ENCODE data around the gene HSD17B8.

HSD17B8 gene

GRCh38 chr6:33208091-33208967, 3.9 kb downstream of the HSD17B8 start, which contains the start of gene RING1:
RING1 (plus strand) TSS chr6:33208500; CDS start chr6:33208823, 323 bp downstream.
- no peaks in the 10 kb centered on the region for H3K9me3 ChIP-seq (ENCODE audit: control extremely low read depth in 1 of 5, control insufficient read depth in 4 of 5, insufficient read depth in 2 of 5, low read depth in 1 of 5, low read length in 4 of 5)
- H3K36me3 ChIP-seq (ENCODE audit: control insufficient read depth in 4 of 4, insufficient read depth in 4 of 4, low read length in 3 of 4): peaks cover 3 to 34% (median 18%) of the 10 kb centered on the region in 4 experiments
- WGBS (ENCODE audit: insufficient coverage): under 1% methylated on average over 47 of the region's 86 CpGs
- H3K27ac ChIP-seq (ENCODE audit: insufficient read depth in 1 of 2, low read depth in 1 of 2, low read length in 2 of 2, poor library complexity in 1 of 2, severe bottlenecking in 2 of 2): peak within 1 kb of the TSS; percentile 85 to 97
- peaks cover 0 to 2% (median 0%) of the 10 kb centered on the region in 5 experiments for H3K27me3 ChIP-seq (replicated peaks in 2 of 5; ENCODE audit: control insufficient read depth in 4 of 5, insufficient read depth in 5 of 5, low read length in 4 of 5)
- peak; percentile 78 to 87 (median 79) for DNase-seq
- H3K4me3 ChIP-seq (ENCODE audit: control insufficient read depth in 1 of 7, extremely low read depth in 1 of 7, insufficient read depth in 4 of 7, low read depth in 2 of 7, low read length in 6 of 7): peak within 1 kb of the TSS; percentile 66 to 97 (median 83)
- ChIA-PET POLR2A (interaction anchor here (0.5 to 1.1 kb wide), 4 partner anchors 40 to 457 kb away, joined by 3 to 4 read pairs (median 3); no protein-coding TSS in a partner anchor), CTCF (interaction anchor here (1.2 to 3.3 kb wide), 7 partner anchors 9 to 40 kb away, joined by 3 to 14 read pairs (median 4); no protein-coding TSS in a partner anchor)
- peaks cover 8 to 44% (median 38%) of the 10 kb centered on the region in 4 experiments for H3K4me1 ChIP-seq (ENCODE audit: control extremely low read depth in 1 of 4, control insufficient read depth in 4 of 4, insufficient read depth in 4 of 4, low read length in 3 of 4)

GRCh38 chr6:33209856-33210255, 5.4 kb downstream of the HSD17B8 start:
- H3K4me1 ChIP-seq (ENCODE audit: control extremely low read depth in 1 of 4, control insufficient read depth in 4 of 4, insufficient read depth in 4 of 4, low read length in 3 of 4): peaks cover 8 to 40% (median 36%) of the 10 kb centered on the region in 4 experiments
- POLR2A ChIA-PET: interaction anchor here (0.6 kb wide), 1 partner anchor 71 kb away, joined by 4 read pairs; no protein-coding TSS in a partner anchor
- CTCF ChIA-PET: interaction anchor here (0.7 to 3.3 kb wide), 7 partner anchors 10 to 518 kb away, joined by 3 to 14 read pairs (median 3); no protein-coding TSS in a partner anchor

GRCh38 chr6:33211136-33211535, 6.7 kb downstream of the HSD17B8 start:
- H3K27me3 ChIP-seq (replicated peaks in 2 of 5; ENCODE audit: control insufficient read depth in 4 of 5, insufficient read depth in 5 of 5, low read length in 4 of 5): peaks cover 0 to 2% (median 0%) of the 10 kb centered on the region in 5 experiments
- H3K9me3 ChIP-seq (ENCODE audit: control extremely low read depth in 1 of 5, control insufficient read depth in 4 of 5, insufficient read depth in 2 of 5, low read depth in 1 of 5, low read length in 4 of 5): no peaks in the 10 kb centered on the region
- POLR2A ChIA-PET: no interaction called here
- DNase-seq: no peak
- CTCF ChIA-PET: interaction anchor here (1.1 to 2.6 kb wide), 5 partner anchors 8 to 37 kb away, joined by 3 to 9 read pairs (median 4); no protein-coding TSS in a partner anchor
- peaks cover 2 to 26% (median 13%) of the 10 kb centered on the region in 4 experiments for H3K36me3 ChIP-seq (ENCODE audit: control insufficient read depth in 4 of 4, insufficient read depth in 4 of 4, low read length in 3 of 4)
- WGBS (ENCODE audit: insufficient coverage): 98% methylated on average over 7 of the region's 17 CpGs
- no peak overlapping the region for H3K4me3 ChIP-seq (ENCODE audit: control insufficient read depth in 1 of 7, extremely low read depth in 1 of 7, insufficient read depth in 4 of 7, low read depth in 2 of 7, low read length in 6 of 7)
- no peak overlapping the region for H3K27ac ChIP-seq (ENCODE audit: insufficient read depth in 1 of 2, low read depth in 1 of 2, low read length in 2 of 2, poor library complexity in 1 of 2, severe bottlenecking in 2 of 2)
- H3K4me1 ChIP-seq (ENCODE audit: control extremely low read depth in 1 of 4, control insufficient read depth in 4 of 4, insufficient read depth in 4 of 4, low read length in 3 of 4): peaks cover 8 to 33% (median 29%) of the 10 kb centered on the region in 4 experiments

More at GRCh38 chr6:33209856-33210255, 5.4 kb downstream of the HSD17B8 start:
- Histone ChIP-seq H3K9me3 (ENCODE audit: control extremely low read depth in 1 of 5, control insufficient read depth in 4 of 5, insufficient read depth in 2 of 5, low read depth in 1 of 5, low read length in 4 of 5) (no peaks in the 10 kb centered on the region), H3K4me3 (ENCODE audit: control insufficient read depth in 1 of 7, extremely low read depth in 1 of 7, insufficient read depth in 4 of 7, low read depth in 2 of 7, low read length in 6 of 7) (no peak overlapping the region), H3K27me3 (replicated peaks in 2 of 5; ENCODE audit: control insufficient read depth in 4 of 5, insufficient read depth in 5 of 5, low read length in 4 of 5) (peaks cover 0 to 2% (median 0%) of the 10 kb centered on the region in 5 experiments), H3K27ac (ENCODE audit: insufficient read depth in 1 of 2, low read depth in 1 of 2, low read length in 2 of 2, poor library complexity in 1 of 2, severe bottlenecking in 2 of 2) (no peak overlapping the region), H3K36me3 (ENCODE audit: control insufficient read depth in 4 of 4, insufficient read depth in 4 of 4, low read length in 3 of 4) (peaks cover 2 to 26% (median 13%) of the 10 kb centered on the region in 4 experiments)
- 95% methylated on average over 10 of the region's 10 CpGs for WGBS (ENCODE audit: insufficient coverage)
- no peak for DNase-seq

GRCh38 chr6:33211666-33212422, 7.4 kb downstream of the HSD17B8 start:
- H3K4me3 ChIP-seq (ENCODE audit: control insufficient read depth in 1 of 7, extremely low read depth in 1 of 7, insufficient read depth in 4 of 7, low read depth in 2 of 7, low read length in 6 of 7): no peak overlapping the region
- DNase-seq: no peak
- WGBS (ENCODE audit: insufficient coverage): 93% methylated on average over 3 of the region's 18 CpGs
- H3K36me3 ChIP-seq (ENCODE audit: control insufficient read depth in 4 of 4, insufficient read depth in 4 of 4, low read length in 3 of 4): peaks cover 2 to 26% (median 13%) of the 10 kb centered on the region in 4 experiments
- H3K4me1 ChIP-seq (ENCODE audit: control extremely low read depth in 1 of 4, control insufficient read depth in 4 of 4, insufficient read depth in 4 of 4, low read length in 3 of 4): peaks cover 8 to 33% (median 29%) of the 10 kb centered on the region in 4 experiments
- ChIA-PET CTCF (interaction anchor here (1.1 to 2.6 kb wide), 4 partner anchors 9 to 37 kb away, joined by 3 to 9 read pairs (median 4); no protein-coding TSS in a partner anchor), POLR2A (interaction anchor here (0.5 kb wide), 2 partner anchors 86 to 112 kb away, joined by 3 read pairs; no protein-coding TSS in a partner anchor)
- H3K27me3 ChIP-seq (replicated peaks in 2 of 5; ENCODE audit: control insufficient read depth in 4 of 5, insufficient read depth in 5 of 5, low read length in 4 of 5): peaks cover 0 to 2% (median 0%) of the 10 kb centered on the region in 5 experiments
- H3K9me3 ChIP-seq (ENCODE audit: control extremely low read depth in 1 of 5, control insufficient read depth in 4 of 5, insufficient read depth in 2 of 5, low read depth in 1 of 5, low read length in 4 of 5): no peaks in the 10 kb centered on the region
- no peak overlapping the region for H3K27ac ChIP-seq (ENCODE audit: insufficient read depth in 1 of 2, low read depth in 1 of 2, low read length in 2 of 2, poor library complexity in 1 of 2, severe bottlenecking in 2 of 2)

GRCh38 chr6:33212857-33213165, 8.4 kb downstream of the HSD17B8 start:
- Histone ChIP-seq H3K9me3 (ENCODE audit: control extremely low read depth in 1 of 5, control insufficient read depth in 4 of 5, insufficient read depth in 2 of 5, low read depth in 1 of 5, low read length in 4 of 5) (no peaks in the 10 kb centered on the region), H3K36me3 (ENCODE audit: control insufficient read depth in 4 of 4, insufficient read depth in 4 of 4, low read length in 3 of 4) (peaks cover 2 to 26% (median 13%) of the 10 kb centered on the region in 4 experiments), H3K27me3 (replicated peaks in 2 of 5; ENCODE audit: control insufficient read depth in 4 of 5, insufficient read depth in 5 of 5, low read length in 4 of 5) (peaks cover 0 to 2% (median 0%) of the 10 kb centered on the region in 5 experiments), H3K4me1 (ENCODE audit: control extremely low read depth in 1 of 4, control insufficient read depth in 4 of 4, insufficient read depth in 4 of 4, low read length in 3 of 4) (peaks cover 8 to 27% (median 23%) of the 10 kb centered on the region in 4 experiments), H3K4me3 (ENCODE audit: control insufficient read depth in 1 of 7, extremely low read depth in 1 of 7, insufficient read depth in 4 of 7, low read depth in 2 of 7, low read length in 6 of 7) (peak overlapping the region in 6 of 7 experiments; percentile 59 to 78 (median 68)), H3K27ac (ENCODE audit: insufficient read depth in 1 of 2, low read depth in 1 of 2, low read length in 2 of 2, poor library complexity in 1 of 2, severe bottlenecking in 2 of 2) (peak overlapping the region in 1 of 2 experiments; percentile 21)
- 0% methylated on average over 3 of the region's 6 CpGs for WGBS (ENCODE audit: insufficient coverage)
- ChIA-PET POLR2A (interaction anchor here (0.5 kb wide), 1 partner anchor 113 kb away, joined by 3 read pairs; no protein-coding TSS in a partner anchor), CTCF (interaction anchor here (0.6 kb wide), 1 partner anchor 194 kb away, joined by 3 read pairs; no protein-coding TSS in a partner anchor)
- DNase-seq: no peak

GRCh38 chr6:33213166-33213988, 8.9 kb downstream of the HSD17B8 start:
- CTCF ChIA-PET: interaction anchor here (0.6 kb wide), 1 partner anchor 195 kb away, joined by 3 read pairs; no protein-coding TSS in a partner anchor
- Histone ChIP-seq H3K36me3 (ENCODE audit: control insufficient read depth in 4 of 4, insufficient read depth in 4 of 4, low read length in 3 of 4) (peaks cover 2 to 26% (median 13%) of the 10 kb centered on the region in 4 experiments), H3K27ac (ENCODE audit: insufficient read depth in 1 of 2, low read depth in 1 of 2, low read length in 2 of 2, poor library complexity in 1 of 2, severe bottlenecking in 2 of 2) (peak overlapping the region in 1 of 2 experiments; percentile 21), H3K4me1 (ENCODE audit: control extremely low read depth in 1 of 4, control insufficient read depth in 4 of 4, insufficient read depth in 4 of 4, low read length in 3 of 4) (peaks cover 8 to 25% (median 22%) of the 10 kb centered on the region in 4 experiments), H3K27me3 (replicated peaks in 2 of 5; ENCODE audit: control insufficient read depth in 4 of 5, insufficient read depth in 5 of 5, low read length in 4 of 5) (peaks cover 0 to 2% (median 0%) of the 10 kb centered on the region in 5 experiments), H3K4me3 (ENCODE audit: control insufficient read depth in 1 of 7, extremely low read depth in 1 of 7, insufficient read depth in 4 of 7, low read depth in 2 of 7, low read length in 6 of 7) (peak overlapping the region; percentile 45 to 78 (median 64)), H3K9me3 (ENCODE audit: control extremely low read depth in 1 of 5, control insufficient read depth in 4 of 5, insufficient read depth in 2 of 5, low read depth in 1 of 5, low read length in 4 of 5) (no peaks in the 10 kb centered on the region)
- peak in 2 of 3 donors; percentile 53 to 71 for DNase-seq
- 0% methylated on average over 31 of the region's 43 CpGs for WGBS (ENCODE audit: insufficient coverage)
- POLR2A ChIA-PET: no interaction called here
